ENCODE results near the gene ANKK1. TPM values are rescaled to one million over a fixed set of nuclear protein-coding genes. Genes with fewer than 3 reads are reported as not detected.

ANKK1 gene
- total and polyA plus RNA-seq, 9 of the 15 experiments (the other 6 are each of a cell fraction or from before 2014, with no cell fraction given), result not detected

GRCh38 chr11:113436672-113437252 lies 49.2 kb downstream of the ANKK1 start (continued):
- TF ChIP-seq, protein P1, sequence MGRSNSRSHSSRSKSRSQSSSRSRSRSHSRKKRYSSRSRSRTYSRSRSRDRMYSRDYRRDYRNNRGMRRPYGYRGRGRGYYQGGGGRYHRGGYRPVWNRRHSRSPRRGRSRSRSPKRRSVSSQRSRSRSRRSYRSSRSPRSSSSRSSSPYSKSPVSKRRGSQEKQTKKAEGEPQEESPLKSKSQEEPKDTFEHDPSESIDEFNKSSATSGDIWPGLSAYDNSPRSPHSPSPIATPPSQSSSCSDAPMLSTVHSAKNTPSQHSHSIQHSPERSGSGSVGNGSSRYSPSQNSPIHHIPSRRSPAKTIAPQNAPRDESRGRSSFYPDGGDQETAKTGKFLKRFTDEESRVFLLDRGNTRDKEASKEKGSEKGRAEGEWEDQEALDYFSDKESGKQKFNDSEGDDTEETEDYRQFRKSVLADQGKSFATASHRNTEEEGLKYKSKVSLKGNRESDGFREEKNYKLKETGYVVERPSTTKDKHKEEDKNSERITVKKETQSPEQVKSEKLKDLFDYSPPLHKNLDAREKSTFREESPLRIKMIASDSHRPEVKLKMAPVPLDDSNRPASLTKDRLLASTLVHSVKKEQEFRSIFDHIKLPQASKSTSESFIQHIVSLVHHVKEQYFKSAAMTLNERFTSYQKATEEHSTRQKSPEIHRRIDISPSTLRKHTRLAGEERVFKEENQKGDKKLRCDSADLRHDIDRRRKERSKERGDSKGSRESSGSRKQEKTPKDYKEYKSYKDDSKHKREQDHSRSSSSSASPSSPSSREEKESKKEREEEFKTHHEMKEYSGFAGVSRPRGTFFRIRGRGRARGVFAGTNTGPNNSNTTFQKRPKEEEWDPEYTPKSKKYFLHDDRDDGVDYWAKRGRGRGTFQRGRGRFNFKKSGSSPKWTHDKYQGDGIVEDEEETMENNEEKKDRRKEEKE (IDR thresholded peaks at IDR 0.05; ENCODE audit: borderline replicate concordance in 1 of 2, control insufficient read depth in 1 of 2, low read depth in 2 of 2, low read length in 1 of 2), result no peak
- no peak for TF ChIP-seq MAX (CRISPR knock-in tag; IDR thresholded peaks at IDR 0.05)

- POLR2A ChIA-PET, result interaction anchor here (1.1 kb wide), 1 partner anchor 9 kb away, joined by 4 read pairs; no protein-coding TSS in a partner anchor
- 0% methylated on average over 2 of the region's 2 CpGs for WGBS (ENCODE audit: insufficient coverage, low coverage, missing lambda C conversion rate)
- in situ Hi-C loops (cut with MboI), result no loop called here
Observed at GRCh38 chr11:113440816-113441215, 53.2 kb downstream of the ANKK1 start.

More at GRCh38 chr11:113440816-113441215, 53.2 kb downstream of the ANKK1 start:
- Histone ChIP-seq H3K27me3 (ENCODE audit: control insufficient read depth in 2 of 2, insufficient read depth in 2 of 2, low read length in 2 of 2) (peaks cover 5 to 34% of the 10 kb centered on the region in 2 experiments; a peak in 4 of 5 replicates), H2AFZ (ENCODE audit: low read depth, low read length) (no peak overlapping the region), H3K4me1 (replicated peaks in 1 of 2; ENCODE audit: control insufficient read depth in 2 of 2, insufficient read depth in 2 of 2, low read length in 2 of 2) (no peaks in the 10 kb centered on the region), H3K9me1 (ENCODE audit: control insufficient read depth, insufficient read depth, low read length) (no peaks in the 10 kb centered on the region), H3K9ac (ENCODE audit: insufficient read depth in 1 of 2, low read depth in 2 of 2, low read length in 2 of 2) (no peak overlapping the region), H3K4me3 (no peak overlapping the region), H4K20me1 (replicated peaks; ENCODE audit: control insufficient read depth, insufficient read depth, low read length) (peaks cover 2% of the 10 kb centered on the region; the same call in 1 of the 2 replicates), H3K27ac (ENCODE audit: extremely low read depth, low read depth, low read length) (no peak overlapping the region), H3K4me2 (ENCODE audit: insufficient read depth, low read length) (no peak overlapping the region), H3K36me3 (ENCODE audit: control insufficient read depth, insufficient read depth, low read length) (no peaks in the 10 kb centered on the region), H3K79me2 (ENCODE audit: control insufficient read depth, insufficient read depth, low read length) (no peaks in the 10 kb centered on the region), H3K9me3 (replicated peaks; ENCODE audit: control insufficient read depth, insufficient read depth, low read depth, low read length) (no peaks in the 10 kb centered on the region)
- BruUV-seq (replicated peaks), result no TSS peak
- no peak for TF ChIP-seq ZNF780A (CRISPR knock-in tag; IDR thresholded peaks at IDR 0.05)
- no peak for FAIRE-seq
- no peak for ATAC-seq
- no peak for DNase-seq (ENCODE audit: extremely low read depth in 1 of 4, low spot score in 3 of 4)
- CTCF ChIA-PET (ENCODE audit: low intra/inter-chr PET ratio), result no interaction called here
- intact Hi-C loops (cut with micrococcal nuclease), result no loop called here
